Neural cell (in vitro differentiated cells): ENCODE measurements around the gene PHF21B. TPM values are rescaled to one million over a fixed set of nuclear protein-coding genes. Genes with fewer than 3 reads are reported as not detected.
"Not testable (repeated sequence)": the region's sequence is repeated elsewhere in the genome, so short reads cannot be mapped to it uniquely, and the experiment has no call there.

Experiments
- H2AFZ ChIP-seq: fragments of 200-600, 300-800 bp; sonication (generic), shearing (Covaris generic); 2 replicates; pipeline ENCODE4 v1.6.0; 2014; ENCODE audit warnings: low read depth, mild to moderate bottlenecking, antibody characterized with exemption, low read length, moderate library complexity
- H3F3A ChIP-seq: fragments of 200-600 bp; shearing (Covaris generic); 2 replicates; pipeline ENCODE4 v1.6.1; 2016; ENCODE audit warnings: mild to moderate bottlenecking, moderate library complexity, mixed read lengths, antibody characterized with exemption, low read length; ENCODE audit not compliant: insufficient read depth, poor library complexity, severe bottlenecking
- H3K27ac ChIP-seq: fragments of 200-600, 300-800 bp; sonication (generic), shearing (Covaris generic); 2 replicates; pipeline ENCODE4 v1.5.1; 2014; ENCODE audit warnings: mild to moderate bottlenecking, low read length, moderate library complexity
- H3K27me3 ChIP-seq: fragments of 300-800, 200-600 bp; sonication (generic), shearing (Covaris generic); 2 replicates; pipeline ENCODE4 v1.6.0; 2014; ENCODE audit warnings: mild to moderate bottlenecking, low read depth, low read length, moderate library complexity; ENCODE audit not compliant: insufficient read depth
- H3K36me3 ChIP-seq: fragments of 300-800, 200-600 bp; sonication (generic), shearing (Covaris generic); 2 replicates; pipeline ENCODE4 v1.5.1; 2014; ENCODE audit warnings: mild to moderate bottlenecking, antibody characterized with exemption, low read length, moderate library complexity; ENCODE audit not compliant: insufficient read depth
- H3K4me2 ChIP-seq: fragments of 300-800, 200-600 bp; sonication (generic), shearing (Covaris generic); 2 replicates; pipeline ENCODE4 v1.6.0; 2014; ENCODE audit warnings: mild to moderate bottlenecking, low read length
- H3K4me3 ChIP-seq: fragments of 300-800, 200-600 bp; sonication (generic), shearing (Covaris generic); 2 replicates; pipeline ENCODE4 v1.5.1; 2014; ENCODE audit warnings: mild to moderate bottlenecking, low read length, moderate library complexity
- H3K79me2 ChIP-seq: fragments of 200-600 bp; shearing (Covaris generic); replicated peaks from 2 replicates; pipeline ENCODE4 v1.6.0; 2014; ENCODE audit warnings: mild to moderate bottlenecking, low read length, moderate library complexity; ENCODE audit not compliant: insufficient read depth
- H3K9ac ChIP-seq: fragments of 300-800, 200-600 bp; sonication (generic), shearing (Covaris generic); 2 replicates; pipeline ENCODE4 v1.6.1; 2016; ENCODE audit warnings: mild to moderate bottlenecking, low read length, mixed read lengths
- H3K9me2 ChIP-seq: fragments of 200-600 bp; shearing (Covaris generic); 2 replicates; pipeline ENCODE4 v1.6.1; 2016; ENCODE audit warnings: mild to moderate bottlenecking, low read length, mixed read lengths; ENCODE audit not compliant: insufficient read depth
- H3K9me3 ChIP-seq: fragments of 200-600, 300-800 bp; sonication (generic), shearing (Covaris generic); 2 replicates; pipeline ENCODE4 v1.6.1; 2016; ENCODE audit warnings: mild to moderate bottlenecking, mixed run types, low read length, moderate library complexity, mixed read lengths
- H4K20me1 ChIP-seq: fragments of 200-600 bp; shearing (Covaris generic); 2 replicates; pipeline ENCODE4 v1.6.1; 2016; ENCODE audit warnings: mild to moderate bottlenecking, mixed run types; ENCODE audit not compliant: insufficient read depth
- EP300 ChIP-seq: fragments of 450-650 bp; conservative IDR thresholded peaks from 2 replicates; pipeline ENCODE4 v1.6.1; 2014; ENCODE audit warnings: antibody characterized with exemption, mild to moderate bottlenecking, moderate library complexity; ENCODE audit not compliant: poor library complexity, severe bottlenecking
- EZH2 ChIP-seq: fragments of 200-600, 300-800 bp; shearing (Covaris generic), sonication (generic); IDR thresholded peaks from 2 replicates; pipeline ENCODE4 v1.6.1; 2014; ENCODE audit warnings: antibody characterized with exemption, low read length, borderline replicate concordance, mild to moderate bottlenecking; ENCODE audit not compliant: insufficient read depth, poor library complexity, severe bottlenecking
- MXI1 ChIP-seq: fragments of 450-650 bp; conservative IDR thresholded peaks from 2 replicates; pipeline ENCODE4 v1.6.1; 2014; ENCODE audit warnings: antibody characterized with exemption, mild to moderate bottlenecking; ENCODE audit not compliant: poor library complexity, severe bottlenecking
- POLR2AphosphoS5 ChIP-seq: IDR thresholded peaks from 2 replicates; pipeline ENCODE4 v1.6.1; 2012
- RAD21 ChIP-seq: fragments of 450-650 bp; conservative IDR thresholded peaks from 2 replicates; pipeline ENCODE4 v1.6.1; 2014; ENCODE audit warnings: antibody characterized with exemption, mild to moderate bottlenecking, moderate library complexity
- SMC3 ChIP-seq: fragments of 450-650 bp; conservative IDR thresholded peaks from 2 replicates; pipeline ENCODE4 v1.6.1; 2014; ENCODE audit warnings: antibody characterized with exemption, mild to moderate bottlenecking, moderate library complexity; ENCODE audit not compliant: poor library complexity
- TAF1 ChIP-seq: IDR thresholded peaks from 2 replicates; pipeline ENCODE4 v1.6.1; 2012; ENCODE audit warnings: low read depth
- polyA plus RNA-seq: library from polyadenylated mRNA; depleted of rRNA; stranded (reverse); fragments of >200 nt; gene quantifications from 2 replicates; pipeline ENCODE4 v1.2.3, GENCODE V29; 2014
- TF ChIP-seq, protein P1 (sequence below): IDR thresholded peaks from 2 replicates; pipeline ENCODE4 v1.6.1; 2012; ENCODE audit warnings: borderline replicate concordance
- TF ChIP-seq, protein P2 (sequence below): fragments of 450-650 bp; IDR thresholded peaks from 2 replicates; pipeline ENCODE4 v1.5.1; 2014; ENCODE audit warnings: antibody characterized with exemption, mild to moderate bottlenecking, moderate library complexity; ENCODE audit not compliant: poor library complexity, severe bottlenecking

PHF21B gene
- polyA plus RNA-seq, 1 donor from 2014 or later: 49.5 TPM

DNA sequence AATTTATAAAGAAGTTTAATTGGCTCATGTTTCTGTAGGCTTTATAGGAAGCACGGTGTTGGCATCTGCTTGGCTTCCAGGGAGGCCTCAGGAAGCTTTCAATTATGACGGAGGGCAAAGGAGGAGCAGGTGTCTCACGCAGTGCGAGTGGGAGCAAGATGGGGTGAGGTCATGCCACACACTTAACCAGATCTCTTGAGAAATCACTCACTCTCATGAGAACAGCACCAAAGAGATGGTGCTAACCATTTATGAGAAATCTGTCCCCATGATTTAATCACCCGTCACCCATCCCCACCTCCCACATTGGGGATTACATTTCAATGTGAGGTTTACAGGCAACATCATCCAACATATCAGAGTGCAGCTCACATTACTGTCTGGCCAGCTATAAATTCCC is 153.9 kb downstream of the PHF21B start:
- no peaks in the 10 kb centered on the region for H3K9me3 ChIP-seq
- H3K36me3 ChIP-seq: no peaks in the 10 kb centered on the region
- H3K4me2 ChIP-seq: no peak overlapping the region
- no peaks in the 10 kb centered on the region for H3F3A ChIP-seq
- H3K79me2 ChIP-seq: no peaks in the 10 kb centered on the region
- H3K9me2 ChIP-seq: no peaks in the 10 kb centered on the region
- H4K20me1 ChIP-seq: no peaks in the 10 kb centered on the region
- H3K27me3 ChIP-seq: no peaks in the 10 kb centered on the region
- no peak overlapping the region for H3K27ac ChIP-seq
- H3K9ac ChIP-seq: no peak overlapping the region
- no peak overlapping the region for H2AFZ ChIP-seq
- no peak for TF ChIP-seq RAD21
- no peak for TF ChIP-seq MXI1
- TF ChIP-seq, protein P1, sequence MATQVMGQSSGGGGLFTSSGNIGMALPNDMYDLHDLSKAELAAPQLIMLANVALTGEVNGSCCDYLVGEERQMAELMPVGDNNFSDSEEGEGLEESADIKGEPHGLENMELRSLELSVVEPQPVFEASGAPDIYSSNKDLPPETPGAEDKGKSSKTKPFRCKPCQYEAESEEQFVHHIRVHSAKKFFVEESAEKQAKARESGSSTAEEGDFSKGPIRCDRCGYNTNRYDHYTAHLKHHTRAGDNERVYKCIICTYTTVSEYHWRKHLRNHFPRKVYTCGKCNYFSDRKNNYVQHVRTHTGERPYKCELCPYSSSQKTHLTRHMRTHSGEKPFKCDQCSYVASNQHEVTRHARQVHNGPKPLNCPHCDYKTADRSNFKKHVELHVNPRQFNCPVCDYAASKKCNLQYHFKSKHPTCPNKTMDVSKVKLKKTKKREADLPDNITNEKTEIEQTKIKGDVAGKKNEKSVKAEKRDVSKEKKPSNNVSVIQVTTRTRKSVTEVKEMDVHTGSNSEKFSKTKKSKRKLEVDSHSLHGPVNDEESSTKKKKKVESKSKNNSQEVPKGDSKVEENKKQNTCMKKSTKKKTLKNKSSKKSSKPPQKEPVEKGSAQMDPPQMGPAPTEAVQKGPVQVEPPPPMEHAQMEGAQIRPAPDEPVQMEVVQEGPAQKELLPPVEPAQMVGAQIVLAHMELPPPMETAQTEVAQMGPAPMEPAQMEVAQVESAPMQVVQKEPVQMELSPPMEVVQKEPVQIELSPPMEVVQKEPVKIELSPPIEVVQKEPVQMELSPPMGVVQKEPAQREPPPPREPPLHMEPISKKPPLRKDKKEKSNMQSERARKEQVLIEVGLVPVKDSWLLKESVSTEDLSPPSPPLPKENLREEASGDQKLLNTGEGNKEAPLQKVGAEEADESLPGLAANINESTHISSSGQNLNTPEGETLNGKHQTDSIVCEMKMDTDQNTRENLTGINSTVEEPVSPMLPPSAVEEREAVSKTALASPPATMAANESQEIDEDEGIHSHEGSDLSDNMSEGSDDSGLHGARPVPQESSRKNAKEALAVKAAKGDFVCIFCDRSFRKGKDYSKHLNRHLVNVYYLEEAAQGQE: no peak
- TF ChIP-seq, protein P2, sequence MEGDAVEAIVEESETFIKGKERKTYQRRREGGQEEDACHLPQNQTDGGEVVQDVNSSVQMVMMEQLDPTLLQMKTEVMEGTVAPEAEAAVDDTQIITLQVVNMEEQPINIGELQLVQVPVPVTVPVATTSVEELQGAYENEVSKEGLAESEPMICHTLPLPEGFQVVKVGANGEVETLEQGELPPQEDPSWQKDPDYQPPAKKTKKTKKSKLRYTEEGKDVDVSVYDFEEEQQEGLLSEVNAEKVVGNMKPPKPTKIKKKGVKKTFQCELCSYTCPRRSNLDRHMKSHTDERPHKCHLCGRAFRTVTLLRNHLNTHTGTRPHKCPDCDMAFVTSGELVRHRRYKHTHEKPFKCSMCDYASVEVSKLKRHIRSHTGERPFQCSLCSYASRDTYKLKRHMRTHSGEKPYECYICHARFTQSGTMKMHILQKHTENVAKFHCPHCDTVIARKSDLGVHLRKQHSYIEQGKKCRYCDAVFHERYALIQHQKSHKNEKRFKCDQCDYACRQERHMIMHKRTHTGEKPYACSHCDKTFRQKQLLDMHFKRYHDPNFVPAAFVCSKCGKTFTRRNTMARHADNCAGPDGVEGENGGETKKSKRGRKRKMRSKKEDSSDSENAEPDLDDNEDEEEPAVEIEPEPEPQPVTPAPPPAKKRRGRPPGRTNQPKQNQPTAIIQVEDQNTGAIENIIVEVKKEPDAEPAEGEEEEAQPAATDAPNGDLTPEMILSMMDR: no peak
- no peak for TF ChIP-seq POLR2AphosphoS5
- TF ChIP-seq EZH2: no peak
- no peak for TF ChIP-seq SMC3
- no peak for TF ChIP-seq EP300
- TF ChIP-seq TAF1: no peak
- no peak overlapping the region for H3K4me3 ChIP-seq

- H3K4me3 ChIP-seq, H3F3A ChIP-seq, H3K36me3 ChIP-seq, H3K27ac ChIP-seq, H3K79me2 ChIP-seq, H3K9ac ChIP-seq, H3K9me2 ChIP-seq, H3K9me3 ChIP-seq, H3K4me2 ChIP-seq, H3K27me3 ChIP-seq, H4K20me1 ChIP-seq, H2AFZ ChIP-seq: not testable (repeated sequence)
Measured at GRCh38 chr22:44854641-44855040, 155.2 kb downstream of the PHF21B start.

DNA sequence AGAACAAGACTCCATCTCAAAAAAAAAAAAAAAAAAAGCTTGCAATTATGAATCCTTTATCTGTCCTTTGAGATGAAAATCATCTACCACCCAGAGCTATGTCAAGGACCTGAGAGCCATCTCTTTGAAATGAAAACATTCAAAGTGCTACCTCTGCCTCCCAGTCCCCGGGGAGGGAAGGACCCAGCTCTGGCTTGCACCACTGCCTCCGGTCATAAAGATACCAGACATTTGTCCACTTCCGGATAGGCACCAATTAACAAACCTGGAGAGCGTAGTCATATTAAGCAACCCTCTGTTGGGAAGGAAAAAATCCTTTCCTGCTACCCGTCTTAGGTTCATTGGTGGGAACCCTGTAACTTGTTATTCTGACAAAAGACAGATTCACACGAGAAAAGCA is 158.9 kb downstream of the PHF21B start:
- Histone ChIP-seq H4K20me1 (no peaks in the 10 kb centered on the region), H3K9ac (no peak overlapping the region), H3K4me3 (no peak overlapping the region), H3F3A (no peaks in the 10 kb centered on the region), H2AFZ (no peak overlapping the region), H3K79me2 (no peaks in the 10 kb centered on the region), H3K9me3 (no peaks in the 10 kb centered on the region), H3K4me2 (no peak overlapping the region), H3K27me3 (no peaks in the 10 kb centered on the region), H3K27ac (no peak overlapping the region), H3K9me2 (no peaks in the 10 kb centered on the region), H3K36me3 (no peaks in the 10 kb centered on the region)
- TF ChIP-seq EZH2: no peak
- TF ChIP-seq RAD21: no peak
- TF ChIP-seq POLR2AphosphoS5: no peak
- no peak for TF ChIP-seq TAF1
- TF ChIP-seq MXI1: no peak
- TF ChIP-seq SMC3: no peak
- TF ChIP-seq EP300: no peak
- TF ChIP-seq, protein P2: no peak
- TF ChIP-seq, protein P1: no peak
